ENCODE data around the gene CFAP46. TPM values are rescaled to one million over a fixed set of nuclear protein-coding genes. Genes with fewer than 3 reads are reported as not detected.

The CFAP46 gene
- total and polyA plus RNA-seq, 12 donors = 0.15 to 5.5 (median 1.1) TPM; not detected in 3

GRCh38 chr10:132813560-132814468, 128.6 kb downstream of the CFAP46 start:
- WGBS, 4 donors = 38 to 65% (median 62%) methylated on average over 6 to 25 of the region's 28 CpGs
- no peak overlapping the region for H3K27ac ChIP-seq
- H3K4me1 ChIP-seq (replicated peaks in 1 of 2) = no peaks in the 10 kb centered on the region
- H3K36me3 ChIP-seq (replicated peaks in 1 of 2) = no peaks in the 10 kb centered on the region
- TF ChIP-seq POLR2A (IDR thresholded peaks at IDR 0.05) (no peak), CTCF (IDR thresholded peaks at IDR 0.05) (no peak)
- no peaks in the 10 kb centered on the region for H3K9me3 ChIP-seq (replicated peaks in 1 of 3)
- peaks cover 6% of the 10 kb centered on the region for H3K27me3 ChIP-seq
- no peak overlapping the region for H3K4me3 ChIP-seq
- intact Hi-C loops (cut with DNase I) = no loop called here
- no peak for DNase-seq

- DNase-seq = no peak
- intact Hi-C loops (cut with DNase I) = no loop called here
- no peaks in the 10 kb centered on the region for H3K4me1 ChIP-seq (replicated peaks in 1 of 2)
- H3K27me3 ChIP-seq = peaks cover 4% of the 10 kb centered on the region
- H3K4me3 ChIP-seq = no peak overlapping the region
- H3K27ac ChIP-seq = no peak overlapping the region
- no peak for TF ChIP-seq CTCF (IDR thresholded peaks at IDR 0.05)
- TF ChIP-seq POLR2A (IDR thresholded peaks at IDR 0.05) = no peak
- H3K36me3 ChIP-seq (replicated peaks in 1 of 2) = no peaks in the 10 kb centered on the region
- WGBS, 4 donors = 76 to 89% (median 82%) methylated on average over 10 of the region's 10 CpGs
- H3K9me3 ChIP-seq (replicated peaks in 1 of 3) = no peaks in the 10 kb centered on the region
Measured at GRCh38 chr10:132813001-132813401, 129.4 kb downstream of the CFAP46 start.

GRCh38 chr10:132812520-132812919, 129.8 kb downstream of the CFAP46 start:
- no peak for TF ChIP-seq CTCF (IDR thresholded peaks at IDR 0.05)
- no peak for TF ChIP-seq POLR2A (IDR thresholded peaks at IDR 0.05)
- WGBS, 4 donors = 63 to 94% (median 76%) methylated on average over 8 to 11 of the region's 11 CpGs
- intact Hi-C loops (cut with DNase I) = no loop called here
- Histone ChIP-seq H3K4me3 (no peak overlapping the region), H3K36me3 (replicated peaks in 1 of 2) (no peaks in the 10 kb centered on the region), H3K27ac (no peak overlapping the region), H3K27me3 (no peaks in the 10 kb centered on the region), H3K4me1 (replicated peaks in 1 of 2) (no peaks in the 10 kb centered on the region), H3K9me3 (replicated peaks in 1 of 3) (no peaks in the 10 kb centered on the region)
- DNase-seq = no peak

GRCh38 chr10:132811891-132812481, 130.4 kb downstream of the CFAP46 start:
- no peak for DNase-seq
- H3K4me3 ChIP-seq = no peak overlapping the region
- no peak overlapping the region for H3K27ac ChIP-seq
- intact Hi-C loops (cut with DNase I) = no loop called here
- H3K4me1 ChIP-seq (replicated peaks in 1 of 2) = no peaks in the 10 kb centered on the region
- no peaks in the 10 kb centered on the region for H3K9me3 ChIP-seq (replicated peaks in 1 of 3)
- H3K27me3 ChIP-seq = no peaks in the 10 kb centered on the region
- 73 to 84% (median 78%) methylated on average over 9 to 26 of the region's 26 CpGs for WGBS, 4 donors
- TF ChIP-seq CTCF (IDR thresholded peaks at IDR 0.05) (no peak), POLR2A (IDR thresholded peaks at IDR 0.05) (no peak)
- no peaks in the 10 kb centered on the region for H3K36me3 ChIP-seq (replicated peaks in 1 of 2)

Data from adrenal gland (tissue), 12 donors.